Right atrium auricular region (tissue), 2 donors: ENCODE measurements around the gene SPTBN1. TPM values are rescaled to one million over a fixed set of nuclear protein-coding genes. Genes with fewer than 3 reads are reported as not detected.

Source experiments
- DNase-seq: peaks from one replicate; pipeline ENCODE4 v3.0.0-alpha.2; 2019; ENCODE audit warnings: low spot score
- H3K27ac ChIP-seq, 2 donors: fragments of 200-600 bp; sonication (generic); 1 replicate in 1 of 2; 2 replicates in 1 of 2; pipeline ENCODE4 v1.5.1; 2016 to 2019
- H3K27me3 ChIP-seq, 2 donors: fragments of 200-600 bp; sonication (generic); one replicate each; pipeline versions ENCODE4 v1.5.1 to v1.6.0; 2017 to 2019
- H3K36me3 ChIP-seq: fragments of 200-600 bp; sonication (generic); one replicate; pipeline ENCODE4 v1.5.1; 2016
- H3K4me1 ChIP-seq, 2 donors: fragments of 200-600 bp; sonication (generic); one replicate each; pipeline versions ENCODE4 v1.5.1 to v1.6.0; 2017 to 2019
- H3K4me3 ChIP-seq, 2 donors: fragments of 200-600 bp; sonication (generic); 1 replicate in 1 of 2; 2 replicates in 1 of 2; pipeline ENCODE4 v1.5.1; 2017 to 2019; ENCODE audit warnings: mild to moderate bottlenecking in 1 of 2, moderate library complexity in 1 of 2
- H3K9me3 ChIP-seq, 2 donors: fragments of 200-600 bp; sonication (generic); one replicate each; pipeline ENCODE4 v1.5.1; 2019
- CTCF ChIP-seq, 2 donors: fragments of 200-600 bp; sonication (generic); IDR thresholded peaks; one replicate each; pipeline ENCODE4 v1.5.1; 2019; ENCODE audit warnings: antibody characterized with exemption in 2 of 2
- total RNA-seq, 2 donors: library from RNA; depleted of rRNA; stranded (reverse); fragments of >200 nt; gene quantifications; one replicate each; pipeline ENCODE4 v1.1.0, GENCODE V29; 2016

The SPTBN1 gene
- total RNA-seq, 2 donors from 2014 or later = 265 to 382 TPM

DNA sequence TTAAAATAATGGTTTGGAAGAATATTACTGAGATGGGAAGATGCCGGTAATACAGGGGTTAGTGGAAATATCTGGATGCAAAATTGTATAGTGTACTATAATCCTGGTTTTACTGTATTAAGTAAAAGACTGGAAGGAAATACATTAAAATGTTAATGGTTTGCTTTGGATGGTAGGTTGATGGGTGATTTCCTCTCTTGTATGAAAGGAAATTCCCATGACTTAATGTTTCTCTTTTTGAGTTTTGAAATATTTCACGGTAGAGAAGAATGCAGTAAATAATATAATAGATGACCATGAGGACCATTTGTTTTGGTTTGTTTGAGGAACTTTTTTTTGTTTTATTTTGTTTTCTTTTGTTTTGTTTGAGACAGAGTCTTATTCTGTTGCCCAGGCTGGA, 8.2 kb downstream of the SPTBN1 start:
- Histone ChIP-seq H3K27ac (peak overlapping the region; percentile 38 to 97), H3K27me3 (no peaks in the 10 kb centered on the region), H3K4me3 (no peak overlapping the region), H3K4me1 (peaks cover 0 to 81% of the 10 kb centered on the region in 2 donors), H3K9me3 (no peaks in the 10 kb centered on the region), H3K36me3 (no peaks in the 10 kb centered on the region)
- TF ChIP-seq CTCF (IDR thresholded peaks at IDR 0.05) = no peak
- no peak for DNase-seq

DNA sequence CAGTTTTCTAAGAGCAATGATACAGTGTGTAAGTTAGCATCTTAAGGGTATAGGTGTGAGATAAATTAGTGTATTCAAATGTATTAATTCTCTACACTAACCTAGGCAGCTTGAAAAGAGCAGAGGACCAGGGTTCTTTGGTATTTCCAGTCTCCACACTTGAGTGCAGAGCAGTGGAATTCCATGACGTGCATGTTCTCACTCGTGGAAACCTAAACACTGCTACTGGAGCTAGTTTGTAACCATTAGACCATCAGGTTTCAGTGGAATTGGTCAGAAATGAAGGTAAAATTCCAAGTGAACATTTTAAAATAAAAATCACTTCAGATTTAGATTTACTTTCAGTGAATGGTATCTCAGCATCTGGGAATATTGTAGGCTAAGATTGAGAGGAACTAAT, 9.0 kb downstream of the SPTBN1 start:
- Histone ChIP-seq H3K27me3 (no peaks in the 10 kb centered on the region), H3K4me1 (peaks cover 0 to 82% of the 10 kb centered on the region in 2 donors), H3K27ac (peak overlapping the region; percentile 38 to 97), H3K9me3 (no peaks in the 10 kb centered on the region), H3K36me3 (no peaks in the 10 kb centered on the region), H3K4me3 (no peak overlapping the region)
- TF ChIP-seq CTCF (IDR thresholded peaks at IDR 0.05) = no peak
- DNase-seq = no peak

DNA sequence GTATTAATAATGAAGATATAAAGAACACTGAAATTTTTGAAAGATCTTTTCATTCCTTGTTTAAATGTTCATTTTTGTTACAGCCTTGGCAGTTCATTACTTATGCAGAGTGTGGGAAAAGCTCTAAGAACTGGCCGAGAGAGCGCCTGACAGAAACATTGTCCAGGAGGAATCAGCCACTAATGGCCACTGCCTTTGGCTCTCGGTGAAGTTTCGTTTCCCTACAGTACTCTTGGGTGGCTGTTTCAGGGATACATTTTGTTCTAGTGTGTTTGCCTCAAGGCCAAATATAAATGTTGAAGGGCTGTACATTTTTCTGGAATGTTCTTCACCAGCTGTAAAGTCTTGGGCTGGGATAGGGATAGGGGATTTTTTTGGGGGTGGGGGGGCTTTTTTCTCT, 10.7 kb downstream of the SPTBN1 start:
- Histone ChIP-seq H3K4me3 (peak overlapping the region in 1 of 2 donors; percentile 7), H3K27ac (peak overlapping the region; percentile 76 to 86), H3K27me3 (no peaks in the 10 kb centered on the region), H3K4me1 (peaks cover 0 to 79% of the 10 kb centered on the region in 2 donors), H3K9me3 (no peaks in the 10 kb centered on the region), H3K36me3 (no peaks in the 10 kb centered on the region)
- DNase-seq = no peak
- no peak for TF ChIP-seq CTCF (IDR thresholded peaks at IDR 0.05)

- Histone ChIP-seq H3K36me3 (no peaks in the 10 kb centered on the region), H3K4me1 (peaks cover 0 to 75% of the 10 kb centered on the region in 2 donors), H3K27ac (peak overlapping the region; percentile 74 to 86), H3K9me3 (no peaks in the 10 kb centered on the region), H3K4me3 (no peak overlapping the region), H3K27me3 (no peaks in the 10 kb centered on the region)
- TF ChIP-seq CTCF (IDR thresholded peaks at IDR 0.05) = no peak
- DNase-seq = no peak
These were observed 12.5 kb downstream of the SPTBN1 start for GRCh38 chr2:54468673-54469072.

DNA sequence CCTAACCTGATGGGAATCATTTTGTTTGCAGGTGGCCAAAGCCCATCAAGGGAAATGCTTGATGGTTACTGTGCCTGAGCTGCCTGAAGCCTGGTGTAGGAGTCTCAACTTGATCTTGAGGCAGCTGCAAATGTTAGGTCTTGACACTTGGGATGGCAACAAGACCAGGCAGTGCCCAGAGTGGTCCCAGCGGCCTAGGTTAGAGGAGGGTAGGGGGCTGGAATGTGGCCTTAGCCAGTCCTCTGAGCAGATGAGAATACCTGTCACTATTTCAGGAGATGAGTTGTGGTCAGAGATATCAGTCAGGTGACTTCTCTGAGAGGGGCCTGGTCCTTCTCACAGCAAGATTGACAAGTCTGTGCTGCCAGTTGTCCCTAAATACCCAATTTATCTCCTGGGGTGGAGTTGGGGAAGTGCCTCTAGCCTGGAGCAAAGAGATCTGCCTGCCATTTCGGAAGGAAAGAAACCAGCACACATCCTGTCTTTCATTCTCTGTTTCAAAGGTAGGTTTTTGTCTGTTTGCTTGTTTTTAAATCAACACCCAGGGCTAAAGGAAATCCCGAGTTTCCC, 13.4 kb downstream of the SPTBN1 start:
- no peaks in the 10 kb centered on the region for H3K27me3 ChIP-seq
- no peak for TF ChIP-seq CTCF (IDR thresholded peaks at IDR 0.05)
- DNase-seq = no peak
- H3K27ac ChIP-seq = peak overlapping the region; percentile 74 to 86
- peaks cover 0 to 79% of the 10 kb centered on the region in 2 donors for H3K4me1 ChIP-seq
- peak overlapping the region; percentile 19 to 30 for H3K4me3 ChIP-seq
- no peaks in the 10 kb centered on the region for H3K9me3 ChIP-seq
- H3K36me3 ChIP-seq = no peaks in the 10 kb centered on the region
